Stimulated activated CD8-positive, alpha-beta memory T cell treated with anti-CD3 and anti-CD28 coated beads, Interleukin-4, amount 100 ng/mL, for 48 hours (primary cell): ENCODE measurements around the gene ZBTB7A.

Source experiments
- DNase-seq: peaks from one replicate; pipeline ENCODE4 v3.0.0-alpha.2; 2020

ZBTB7A gene

GRCh38 chr19:4066176-4066606, 508 bp downstream of the ZBTB7A start:
- peak; percentile 69 for DNase-seq

GRCh38 chr19:4065430-4066175, 1.1 kb downstream of the ZBTB7A start:
- DNase-seq = peak; percentile 96

- peak; percentile 57 for DNase-seq
Measured at GRCh38 chr19:4064496-4065260, 2.0 kb downstream of the ZBTB7A start.

GRCh38 chr19:4064149-4064495, 2.6 kb downstream of the ZBTB7A start:
- DNase-seq = no peak

GRCh38 chr19:4063369-4064148, 3.1 kb downstream of the ZBTB7A start:
- DNase-seq = no peak

GRCh38 chr19:4062419-4063368, 4.0 kb downstream of the ZBTB7A start:
- DNase-seq = no peak

GRCh38 chr19:4061683-4062418, 4.8 kb downstream of the ZBTB7A start:
- DNase-seq = peak; percentile 39

GRCh38 chr19:4061178-4061682, 5.5 kb downstream of the ZBTB7A start:
- DNase-seq = peak; percentile 57

- DNase-seq = peak; percentile 35
Measured at GRCh38 chr19:4060621-4061177, 6.0 kb downstream of the ZBTB7A start.

GRCh38 chr19:4059891-4060620, 6.6 kb downstream of the ZBTB7A start:
- peak; percentile 79 for DNase-seq

GRCh38 chr19:4059453-4059871, 7.2 kb downstream of the ZBTB7A start:
- no peak for DNase-seq

GRCh38 chr19:4058693-4059452, 7.8 kb downstream of the ZBTB7A start:
- DNase-seq = no peak

- DNase-seq = peak; percentile 83
Measured at GRCh38 chr19:4057931-4058692, 8.6 kb downstream of the ZBTB7A start.

- no peak for DNase-seq
Measured at GRCh38 chr19:4055209-4055552, 11.5 kb downstream of the ZBTB7A start.

- no peak for DNase-seq
Measured at GRCh38 chr19:4054441-4055208, 12.1 kb downstream of the ZBTB7A start.

GRCh38 chr19:4053423-4054324, 13.0 kb downstream of the ZBTB7A start:
- no peak for DNase-seq

GRCh38 chr19:4052993-4053422, 13.7 kb downstream of the ZBTB7A start:
- no peak for DNase-seq
